IMR-90 (cell line): ENCODE data around the gene VOPP1. TPM values are rescaled to one million over a fixed set of nuclear protein-coding genes. Genes with fewer than 3 reads are reported as not detected.

Experiments
- ATAC-seq: fragments of 200-7000 bp; cut with Tn5 transposase; 2 replicates; pipeline ENCODE4 v1.9.1; 2020; ENCODE audit warnings: low read depth, mild to moderate bottlenecking, moderate library complexity
- BruUV-seq: library from RNA; stranded (reverse); fragments of 400-500 nt; replicated peaks from 2 replicates; lab custom pipeline; 2021; lab: Mats Ljungman, UMichigan
- CTCF ChIA-PET: fragments of 300-600 bp; formaldehyde crosslinking; extraction: SDS; loops from one replicate; lab custom pipeline; 2021; ENCODE audit warnings: antibody characterized with exemption; lab: Yijun Ruan, JAX
- POLR2A ChIA-PET: fragments of 300-600 bp; sonication (Branson Sonifier 250); formaldehyde crosslinking; loops from one replicate; lab custom pipeline; 2022; ENCODE audit warnings: antibody characterized with exemption; ENCODE audit not compliant: unreplicated experiment; lab: Charles Lee
- DNase-seq: peaks from one replicate; pipeline ENCODE4 v3.0.0; 2013
- H2AFZ ChIP-seq: replicated peaks from 2 replicates; pipeline ENCODE3; 2013; ENCODE audit warnings: low read length, mild to moderate bottlenecking; ENCODE audit not compliant: poor library complexity
- H2AK5ac ChIP-seq: 2 replicates; pipeline ENCODE4 v1.6.1; 2013; ENCODE audit warnings: low read depth, low read length, inconsistent platforms
- H2AK9ac ChIP-seq: replicated peaks from 2 replicates; pipeline ENCODE3; 2013; ENCODE audit warnings: mild to moderate bottlenecking, low read depth, low read length, moderate library complexity; ENCODE audit not compliant: poor library complexity
- H2BK120ac ChIP-seq: 2 replicates; pipeline ENCODE4 v1.6.1; 2013; ENCODE audit warnings: low read depth, low read length, inconsistent platforms
- H2BK15ac ChIP-seq: 3 replicates; pipeline ENCODE4 v1.6.1; 2013; ENCODE audit warnings: low read depth, low read length, inconsistent platforms
- H2BK20ac ChIP-seq: 2 replicates; pipeline ENCODE4 v1.6.1; 2013; ENCODE audit warnings: low read depth, mild to moderate bottlenecking, inconsistent platforms, low read length, moderate library complexity
- H2BK5ac ChIP-seq: 2 replicates; pipeline ENCODE4 v1.6.1; 2013; ENCODE audit warnings: mild to moderate bottlenecking, low read depth, low read length, inconsistent platforms; ENCODE audit not compliant: poor library complexity, severe bottlenecking
- H3K14ac ChIP-seq: replicated peaks from 2 replicates; pipeline ENCODE4 v1.6.1; 2013; ENCODE audit warnings: low read depth, low read length, inconsistent platforms
- H3K18ac ChIP-seq: 2 replicates; pipeline ENCODE4 v1.6.1; 2013; ENCODE audit warnings: low read depth, low read length, control low read depth
- H3K23ac ChIP-seq: 2 replicates; pipeline ENCODE4 v1.6.1; 2013; ENCODE audit warnings: low read depth, low read length, inconsistent platforms
- H3K27ac ChIP-seq: 2 replicates; pipeline ENCODE4 v1.5.1; 2013; ENCODE audit warnings: mild to moderate bottlenecking, control low read depth, low read length; ENCODE audit not compliant: insufficient read depth
- H3K27me3 ChIP-seq: 2 replicates; pipeline ENCODE4 v1.6.1; 2013; ENCODE audit warnings: low read length; ENCODE audit not compliant: control insufficient read depth, insufficient read depth
- H3K36me3 ChIP-seq: 2 replicates; pipeline ENCODE4 v1.6.1; 2013; ENCODE audit warnings: low read length, mixed read lengths; ENCODE audit not compliant: control insufficient read depth, insufficient read depth
- H3K4ac ChIP-seq: 2 replicates; pipeline ENCODE4 v1.6.1; 2013; ENCODE audit warnings: low read depth, low read length, inconsistent platforms
- H3K4me1 ChIP-seq: 2 replicates; pipeline ENCODE4 v1.6.1; 2013; ENCODE audit warnings: low read length, mixed read lengths; ENCODE audit not compliant: control insufficient read depth, insufficient read depth
- H3K4me2 ChIP-seq: 2 replicates; pipeline ENCODE4 v1.6.1; 2013; ENCODE audit warnings: low read depth, mild to moderate bottlenecking, control low read depth, low read length, moderate library complexity
- H3K4me3 ChIP-seq: 2 replicates; pipeline ENCODE4 v1.5.1; 2013; ENCODE audit warnings: low read depth, mild to moderate bottlenecking, control low read depth, low read length, moderate library complexity; ENCODE audit not compliant: insufficient read depth
- H3K56ac ChIP-seq: 2 replicates; pipeline ENCODE4 v1.6.1; 2013; ENCODE audit warnings: low read length, inconsistent platforms; ENCODE audit not compliant: insufficient read depth; ENCODE audit errors: extremely low read depth
- H3K79me1 ChIP-seq, 2 experiments: 2 replicates each; pipeline ENCODE4 v1.6.1; 2013; ENCODE audit warnings: low read length in 2 of 2, inconsistent platforms in 1 of 2, low read depth in 1 of 2
- H3K9ac ChIP-seq: 2 replicates; pipeline ENCODE4 v1.6.1; 2013; ENCODE audit warnings: low read depth, low read length, control low read depth
- H3K9me1 ChIP-seq: 2 replicates; pipeline ENCODE4 v1.6.1; 2013; ENCODE audit warnings: low read length, inconsistent platforms; ENCODE audit not compliant: insufficient read depth
- H3K9me3 ChIP-seq: 2 replicates; pipeline ENCODE4 v1.6.1; 2013; ENCODE audit warnings: low read length; ENCODE audit not compliant: control insufficient read depth, insufficient read depth
- H4K20me1 ChIP-seq: 2 replicates; pipeline ENCODE4 v1.6.1; 2013; ENCODE audit warnings: low read length, inconsistent platforms; ENCODE audit not compliant: insufficient read depth
- H4K5ac ChIP-seq: 2 replicates; pipeline ENCODE4 v1.6.1; 2013; ENCODE audit warnings: mild to moderate bottlenecking, low read depth, low read length, control low read depth
- H4K8ac ChIP-seq, 2 experiments: 2 replicates each; pipeline ENCODE4 v1.6.1; 2013; ENCODE audit warnings: low read depth in 2 of 2, low read length in 2 of 2, control low read depth in 1 of 2, inconsistent platforms in 1 of 2
- H4K91ac ChIP-seq: 2 replicates; pipeline ENCODE4 v1.6.1; 2013; ENCODE audit warnings: low read depth, low read length, inconsistent platforms; ENCODE audit not compliant: insufficient read depth
- BHLHE40 ChIP-seq: fragments of 150-350 bp; IDR thresholded peaks from 2 replicates; pipeline ENCODE4 v1.6.1; 2016; ENCODE audit warnings: mild to moderate bottlenecking, low read depth, low read length
- CEBPB ChIP-seq: IDR thresholded peaks from 2 replicates; pipeline ENCODE4 v1.6.1; 2012; ENCODE audit warnings: low read depth, low read length, improper control_type of control experiment
- CHD1 ChIP-seq: IDR thresholded peaks from 2 replicates; pipeline ENCODE4 v1.6.1; 2012; ENCODE audit warnings: low read depth, low read length, improper control_type of control experiment
- ELK1 ChIP-seq: fragments of 150-350 bp; IDR thresholded peaks from 2 replicates; pipeline ENCODE4 v1.6.1; 2016; ENCODE audit warnings: low read depth, mild to moderate bottlenecking, low read length, moderate library complexity, borderline replicate concordance
- FOS ChIP-seq: fragments of 150-350 bp; IDR thresholded peaks from 2 replicates; pipeline ENCODE4 v1.6.1; 2016; ENCODE audit warnings: low read depth, low read length
- MAFK ChIP-seq: IDR thresholded peaks from 2 replicates; pipeline ENCODE4 v1.6.1; 2012; ENCODE audit warnings: low read depth, low read length, improper control_type of control experiment
- MAZ ChIP-seq: IDR thresholded peaks from 2 replicates; pipeline ENCODE4 v1.6.1; 2012; ENCODE audit warnings: low read depth, mild to moderate bottlenecking, low read length, improper control_type of control experiment, moderate library complexity, borderline replicate concordance
- MXI1 ChIP-seq: IDR thresholded peaks from 2 replicates; pipeline ENCODE4 v1.6.1; 2012; ENCODE audit warnings: low read depth, mild to moderate bottlenecking, low read length, moderate library complexity, borderline replicate concordance
- NFE2L2 ChIP-seq: fragments of 150-350 bp; IDR thresholded peaks from 2 replicates; pipeline ENCODE4 v1.6.1; 2016; ENCODE audit warnings: low read depth, mild to moderate bottlenecking, low read length
- POLR2A ChIP-seq: IDR thresholded peaks from 2 replicates; pipeline ENCODE4 v1.6.1; 2012; ENCODE audit warnings: mild to moderate bottlenecking, low read depth, low read length
- RAD21 ChIP-seq: IDR thresholded peaks from 2 replicates; pipeline ENCODE4 v1.6.1; 2012; ENCODE audit warnings: low read length, improper control_type of control experiment
- RCOR1 ChIP-seq: IDR thresholded peaks from 2 replicates; pipeline ENCODE4 v1.6.1; 2012; ENCODE audit warnings: mild to moderate bottlenecking, low read length, improper control_type of control experiment; ENCODE audit not compliant: insufficient replicate concordance
- RFX5 ChIP-seq: IDR thresholded peaks from 2 replicates; pipeline ENCODE4 v1.8.0; 2012; ENCODE audit warnings: low read depth, mild to moderate bottlenecking, low read length, moderate library complexity
- SMC3 ChIP-seq: fragments of 150-350 bp; IDR thresholded peaks from 2 replicates; pipeline ENCODE4 v1.6.1; 2016; ENCODE audit warnings: low read depth, mild to moderate bottlenecking, antibody characterized with exemption, low read length, moderate library complexity
- WGBS, 2 experiments: methylation state at CpG; one replicate each; pipeline versions ENCODE4 v1.1.5 to v1.1.7; 2013; ENCODE audit warnings: missing lambda C conversion rate in 2 of 2; ENCODE audit not compliant: insufficient read length in 1 of 2; ENCODE audit errors: extremely low coverage in 2 of 2; 5-methylcytosine and 5-hydroxymethylcytosine counted together
- dilution Hi-C: fragments of 300-500 bp; cut with HindIII; formaldehyde crosslinking; loops from one replicate; pipeline ENCODE4 v1.14.3; 2018; ENCODE audit warnings: low sequenced_read_pairs; ENCODE audit not compliant: unreplicated experiment
- in situ Hi-C: fragments of 300-500 bp; cut with MboI; formaldehyde crosslinking; loops from 3 replicates; pipeline ENCODE4 v1.14.3; 2019; ENCODE audit warnings: low sequenced_read_pairs, inconsistent platforms, mixed read lengths
- intact Hi-C: fragments of 100-400 bp; cut with micrococcal nuclease; formaldehyde crosslinking; loops from 2 replicates; pipeline ENCODE4 v1.10.0; 2022
- polyA plus RNA-seq, 3 experiments: library from polyadenylated mRNA; depleted of rRNA; stranded (reverse); fragments of >200 nt; gene quantifications; 2 replicates each; pipeline ENCODE4 v1.2.3, GENCODE V29; 2012; ENCODE audit warnings: low replicate concordance in 1 of 3
- total RNA-seq: library from RNA; depleted of rRNA; stranded (reverse); fragments of >200 nt; gene quantifications from 2 replicates; pipeline ENCODE4 v1.2.3, GENCODE V29; 2012
- TF ChIP-seq, protein P1 (sequence below): fragments of 150-350 bp; IDR thresholded peaks from 2 replicates; pipeline ENCODE4 v1.6.1; 2017; ENCODE audit warnings: mild to moderate bottlenecking, antibody characterized with exemption, low read length, low read depth
- TF ChIP-seq, protein P2 (sequence below): conservative IDR thresholded peaks from 2 replicates; pipeline ENCODE4 v1.5.1; 2012; ENCODE audit warnings: mild to moderate bottlenecking, low read depth, low read length, improper control_type of control experiment

Gene VOPP1
- total and polyA plus RNA-seq, 2 of the 4 experiments (the other 2 are of a cell fraction) = 60.2 to 94.5 TPM

DNA sequence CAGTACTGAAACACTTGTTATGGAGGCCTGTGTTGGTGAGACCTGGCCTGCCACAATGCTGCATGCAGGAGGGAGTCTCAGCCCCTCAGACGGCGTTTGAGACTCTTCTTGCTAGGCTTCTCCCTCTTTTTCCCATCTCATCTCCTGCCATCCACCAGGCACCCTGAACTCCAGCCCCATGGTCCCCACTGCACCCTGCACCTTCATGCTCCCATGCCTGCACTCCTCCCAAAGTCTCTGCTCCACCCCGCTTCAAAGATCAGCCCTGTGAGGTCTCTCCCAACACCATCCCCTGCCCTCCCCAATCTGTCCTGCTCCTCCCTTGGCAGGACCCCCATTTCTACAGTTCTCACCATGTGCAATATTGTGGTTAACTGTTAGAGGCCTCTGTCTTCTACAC lies 61.7 kb downstream of the VOPP1 start:
- Histone ChIP-seq H3K4me2 (no peak overlapping the region), H3K14ac (no peak overlapping the region; the same call in 1 of the 2 replicates), H2BK5ac (no peak overlapping the region), H3K9me1 (peaks cover 27% of the 10 kb centered on the region; the same call in 1 of the 2 replicates), H2AFZ (peak overlapping the region; percentile 15), H4K91ac (no peak overlapping the region), H4K8ac (0 out of 4 replicates have a peak overlapping the region, but pooled peaks of 1 of the 2 experiments have one; percentile 7), H3K79me1 (peaks cover 20 to 73% of the 10 kb centered on the region in 2 experiments), H3K4me3 (no peak overlapping the region), H2BK120ac (no peak overlapping the region), H3K4me1 (peaks cover 14% of the 10 kb centered on the region), H4K5ac (no peak overlapping the region), H2BK20ac (no peak overlapping the region), H3K9ac (no peak overlapping the region), H3K18ac (no peak overlapping the region), H3K36me3 (peaks cover 15% of the 10 kb centered on the region), H2AK9ac (peak overlapping the region; percentile 30), H3K23ac (no peak overlapping the region; the same call in 1 of the 2 replicates), H3K56ac (no peak overlapping the region), H3K9me3 (no peaks in the 10 kb centered on the region), H4K20me1 (peaks cover 10% of the 10 kb centered on the region), H2AK5ac (0 out of 2 replicates have a peak overlapping the region, but pooled peaks have one; percentile 16), H3K4ac (no peak overlapping the region), H3K27ac (peak overlapping the region; percentile 24; the same call in 1 of the 2 replicates), H3K27me3 (no peaks in the 10 kb centered on the region), H2BK15ac (no peak overlapping the region)
- no peak for ATAC-seq
- ChIA-PET CTCF (interaction anchor here (0.6 kb wide), 1 partner anchor 445 kb away, joined by 3 read pairs; no protein-coding TSS in a partner anchor), POLR2A (no interaction called here)
- BruUV-seq = no TSS peak
- dilution Hi-C loops = no loop called here
- intact Hi-C loops = no loop called here
- TF ChIP-seq ELK1 (no peak), BHLHE40 (no peak), SMC3 (no peak), MXI1 (no peak), FOS (no peak), CHD1 (no peak), MAZ (no peak), RAD21 (no peak), RCOR1 (no peak), MAFK (no peak), NFE2L2 (no peak), POLR2A (no peak), RFX5 (no peak), CEBPB (no peak)
- TF ChIP-seq, protein P1, sequence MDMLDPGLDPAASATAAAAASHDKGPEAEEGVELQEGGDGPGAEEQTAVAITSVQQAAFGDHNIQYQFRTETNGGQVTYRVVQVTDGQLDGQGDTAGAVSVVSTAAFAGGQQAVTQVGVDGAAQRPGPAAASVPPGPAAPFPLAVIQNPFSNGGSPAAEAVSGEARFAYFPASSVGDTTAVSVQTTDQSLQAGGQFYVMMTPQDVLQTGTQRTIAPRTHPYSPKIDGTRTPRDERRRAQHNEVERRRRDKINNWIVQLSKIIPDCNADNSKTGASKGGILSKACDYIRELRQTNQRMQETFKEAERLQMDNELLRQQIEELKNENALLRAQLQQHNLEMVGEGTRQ = no peak
- TF ChIP-seq, protein P2, sequence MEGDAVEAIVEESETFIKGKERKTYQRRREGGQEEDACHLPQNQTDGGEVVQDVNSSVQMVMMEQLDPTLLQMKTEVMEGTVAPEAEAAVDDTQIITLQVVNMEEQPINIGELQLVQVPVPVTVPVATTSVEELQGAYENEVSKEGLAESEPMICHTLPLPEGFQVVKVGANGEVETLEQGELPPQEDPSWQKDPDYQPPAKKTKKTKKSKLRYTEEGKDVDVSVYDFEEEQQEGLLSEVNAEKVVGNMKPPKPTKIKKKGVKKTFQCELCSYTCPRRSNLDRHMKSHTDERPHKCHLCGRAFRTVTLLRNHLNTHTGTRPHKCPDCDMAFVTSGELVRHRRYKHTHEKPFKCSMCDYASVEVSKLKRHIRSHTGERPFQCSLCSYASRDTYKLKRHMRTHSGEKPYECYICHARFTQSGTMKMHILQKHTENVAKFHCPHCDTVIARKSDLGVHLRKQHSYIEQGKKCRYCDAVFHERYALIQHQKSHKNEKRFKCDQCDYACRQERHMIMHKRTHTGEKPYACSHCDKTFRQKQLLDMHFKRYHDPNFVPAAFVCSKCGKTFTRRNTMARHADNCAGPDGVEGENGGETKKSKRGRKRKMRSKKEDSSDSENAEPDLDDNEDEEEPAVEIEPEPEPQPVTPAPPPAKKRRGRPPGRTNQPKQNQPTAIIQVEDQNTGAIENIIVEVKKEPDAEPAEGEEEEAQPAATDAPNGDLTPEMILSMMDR = no peak
- no CpG with 5 or more reads among the region's 3 CpGs for WGBS, 2 experiments
- in situ Hi-C loops = no loop called here
- no peak for DNase-seq
